LHCN-M2 (cell line): ENCODE results near the gene UCP2. TPM values are rescaled to one million over a fixed set of nuclear protein-coding genes. Genes with fewer than 3 reads are reported as not detected.

Experiments used
- DNase-seq: peaks from one replicate; pipeline ENCODE4 v3.0.0-alpha.2; 2012; ENCODE audit warnings: low read depth
- total RNA-seq: library from RNA; depleted of rRNA; stranded (reverse); fragments of >200 nt; gene quantifications from 2 replicates; pipeline ENCODE4 v1.2.3, GENCODE V29; 2014

The UCP2 gene
- total RNA-seq, 1 experiment from 2014 or later: 8.0 TPM

GRCh38 chr11:74010306-74011300, 28.0 kb upstream of the UCP2 start:
- no peak for DNase-seq

- DNase-seq: no peak
These were observed 27.1 kb upstream of the UCP2 start for GRCh38 chr11:74009675-74010305.

- DNase-seq: no peak
These were observed 26.5 kb upstream of the UCP2 start for GRCh38 chr11:74009230-74009547.

- DNase-seq: no peak
These were observed 26.0 kb upstream of the UCP2 start, which contains the start of gene UCP3 for GRCh38 chr11:74008373-74009229. TSS of gene UCP3 (minus strand) at chr11:74009085. CDS start at chr11:74007042, 2,043 bp downstream.

- no peak for DNase-seq
These were observed 25.2 kb upstream of the UCP2 start for GRCh38 chr11:74007691-74008372.

- DNase-seq: no peak
These were observed 24.2 kb upstream of the UCP2 start for GRCh38 chr11:74006743-74007304.

- DNase-seq: no peak
These were observed 23.3 kb upstream of the UCP2 start for GRCh38 chr11:74005721-74006517.

GRCh38 chr11:74004759-74005615, 22.3 kb upstream of the UCP2 start:
- no peak for DNase-seq

GRCh38 chr11:74004046-74004695, 21.5 kb upstream of the UCP2 start:
- no peak for DNase-seq

GRCh38 chr11:74002832-74003231, 20.2 kb upstream of the UCP2 start:
- DNase-seq: no peak

GRCh38 chr11:74001822-74002286, 19.2 kb upstream of the UCP2 start:
- DNase-seq: no peak

- no peak for DNase-seq
These were observed 17.9 kb upstream of the UCP2 start for GRCh38 chr11:74000307-74001133.

GRCh38 chr11:73999581-74000306, 17.1 kb upstream of the UCP2 start:
- DNase-seq: no peak

GRCh38 chr11:73998846-73999575, 16.4 kb upstream of the UCP2 start:
- no peak for DNase-seq

GRCh38 chr11:73997120-73997770, 14.6 kb upstream of the UCP2 start:
- no peak for DNase-seq
